OCI-LY3 (cell line): Measurements from ENCODE around the gene MYH9.

Source experiments
- EZH2phosphoT487 ChIP-seq: fragments of 200-600 bp; shearing (Covaris generic); IDR thresholded peaks from 2 replicates; pipeline ENCODE4 v1.6.1; 2018; ENCODE audit warnings: antibody characterized with exemption, mixed run types, low read depth
- TF ChIP-seq, protein P1 (sequence below): fragments of 200-600, 300-600 bp; sonication (generic); IDR thresholded peaks from 2 replicates; pipeline ENCODE4 v1.5.1; 2014; ENCODE audit warnings: antibody characterized with exemption, low read length, low read depth

DNA sequence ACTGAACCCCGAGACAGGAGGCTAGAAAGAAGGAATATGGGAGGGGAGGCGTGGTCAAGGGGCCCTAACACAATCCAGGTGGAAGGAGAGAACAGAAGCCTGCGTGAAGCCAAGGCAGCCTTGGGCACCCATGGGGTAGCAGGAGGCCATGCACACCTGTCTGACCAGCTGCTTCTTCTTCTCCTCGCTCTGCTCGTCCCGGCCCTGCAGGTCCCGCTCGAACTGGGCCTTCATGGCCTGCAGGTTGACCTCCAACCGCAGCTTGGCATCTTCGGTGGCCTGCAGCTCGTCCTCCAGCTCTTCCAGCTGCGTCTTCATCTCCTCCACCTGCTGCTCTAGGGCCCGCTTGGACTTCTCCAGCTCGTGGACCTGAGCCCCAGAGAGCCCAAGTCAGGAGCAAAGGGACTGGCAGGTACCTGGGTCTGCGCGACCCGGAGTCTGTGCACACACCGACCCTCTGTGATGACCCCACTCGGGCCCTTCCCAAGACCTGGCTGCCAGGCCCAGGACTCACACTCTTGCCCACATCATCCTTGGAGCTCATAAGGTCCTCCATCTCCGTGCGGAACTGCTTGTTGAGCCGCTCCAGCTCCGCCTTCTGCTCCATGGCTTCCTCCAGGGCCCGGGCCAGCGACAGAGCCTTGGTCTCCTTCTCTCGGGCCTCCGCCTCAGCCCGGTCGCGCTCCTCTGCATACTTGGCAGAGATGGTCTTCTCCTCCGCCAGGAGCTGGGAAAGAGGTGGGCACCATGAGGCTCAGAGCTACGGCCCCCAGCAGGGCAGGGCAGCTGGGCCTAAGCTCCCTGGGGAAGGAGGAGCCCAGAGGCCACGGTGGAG, 99.0 kb downstream of the MYH9 start:
- TF ChIP-seq, protein P1, sequence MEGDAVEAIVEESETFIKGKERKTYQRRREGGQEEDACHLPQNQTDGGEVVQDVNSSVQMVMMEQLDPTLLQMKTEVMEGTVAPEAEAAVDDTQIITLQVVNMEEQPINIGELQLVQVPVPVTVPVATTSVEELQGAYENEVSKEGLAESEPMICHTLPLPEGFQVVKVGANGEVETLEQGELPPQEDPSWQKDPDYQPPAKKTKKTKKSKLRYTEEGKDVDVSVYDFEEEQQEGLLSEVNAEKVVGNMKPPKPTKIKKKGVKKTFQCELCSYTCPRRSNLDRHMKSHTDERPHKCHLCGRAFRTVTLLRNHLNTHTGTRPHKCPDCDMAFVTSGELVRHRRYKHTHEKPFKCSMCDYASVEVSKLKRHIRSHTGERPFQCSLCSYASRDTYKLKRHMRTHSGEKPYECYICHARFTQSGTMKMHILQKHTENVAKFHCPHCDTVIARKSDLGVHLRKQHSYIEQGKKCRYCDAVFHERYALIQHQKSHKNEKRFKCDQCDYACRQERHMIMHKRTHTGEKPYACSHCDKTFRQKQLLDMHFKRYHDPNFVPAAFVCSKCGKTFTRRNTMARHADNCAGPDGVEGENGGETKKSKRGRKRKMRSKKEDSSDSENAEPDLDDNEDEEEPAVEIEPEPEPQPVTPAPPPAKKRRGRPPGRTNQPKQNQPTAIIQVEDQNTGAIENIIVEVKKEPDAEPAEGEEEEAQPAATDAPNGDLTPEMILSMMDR = no peak
- no peak for TF ChIP-seq EZH2phosphoT487
